Endometrial microvascular endothelial cells (primary cell): ENCODE measurements around the gene FNIP2. TPM values are rescaled to one million over a fixed set of nuclear protein-coding genes. Genes with fewer than 3 reads are reported as not detected.

Experiments
- total RNA-seq: library from RNA; depleted of rRNA; stranded (reverse); fragments of >200 nt; gene quantifications from one replicate; pipeline ENCODE4 v1.2.3, GENCODE V29; 2015; ENCODE audit errors: inconsistent ontology term

The FNIP2 gene
- total RNA-seq, 1 donor from 2014 or later: 11.7 TPM

Other genes starting within 250 kb of the FNIP2 start
- gene RXFP1, start 247.1 kb upstream of the FNIP2 start, total RNA-seq: 15.2 TPM
- 25.3 TPM for gene C4orf46, start 97.1 kb upstream of the FNIP2 start, total RNA-seq
- gene ETFDH, start 96.7 kb upstream of the FNIP2 start, total RNA-seq: 23.0 TPM
- 37.0 TPM for gene PPID, start 45.6 kb upstream of the FNIP2 start, total RNA-seq